Measurements from ENCODE around the gene SIRT7.

DNA sequence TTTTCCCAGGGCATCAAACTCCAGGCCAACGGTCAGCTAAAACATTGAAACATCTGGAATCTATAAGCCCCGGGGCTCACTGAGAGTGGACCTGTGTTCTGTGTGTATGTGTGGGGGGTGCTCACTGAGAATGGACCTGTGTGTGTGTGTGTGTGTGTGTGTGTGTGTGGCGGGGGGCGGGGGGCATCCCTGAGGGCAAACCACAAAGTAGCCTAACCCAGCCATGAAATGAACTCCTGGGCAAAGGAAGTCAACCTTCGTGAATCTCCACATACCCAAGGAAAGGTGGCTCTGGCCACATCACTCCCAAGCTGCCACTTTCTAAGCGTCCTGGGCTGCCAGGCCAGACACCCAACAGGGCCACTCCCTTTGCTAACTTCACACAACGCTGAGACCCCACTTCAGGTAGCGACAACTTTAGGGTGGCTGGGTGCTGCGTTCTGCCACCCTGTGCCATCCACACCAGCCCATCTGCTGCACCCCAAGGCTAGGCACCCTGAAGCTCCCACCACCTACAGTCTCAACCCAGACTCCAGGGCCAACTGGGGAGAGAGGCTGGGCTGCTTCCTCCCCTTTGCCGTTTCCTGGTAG lies 8.0 kb upstream of the SIRT7 start:
- TF ChIP-seq, protein P1, sequence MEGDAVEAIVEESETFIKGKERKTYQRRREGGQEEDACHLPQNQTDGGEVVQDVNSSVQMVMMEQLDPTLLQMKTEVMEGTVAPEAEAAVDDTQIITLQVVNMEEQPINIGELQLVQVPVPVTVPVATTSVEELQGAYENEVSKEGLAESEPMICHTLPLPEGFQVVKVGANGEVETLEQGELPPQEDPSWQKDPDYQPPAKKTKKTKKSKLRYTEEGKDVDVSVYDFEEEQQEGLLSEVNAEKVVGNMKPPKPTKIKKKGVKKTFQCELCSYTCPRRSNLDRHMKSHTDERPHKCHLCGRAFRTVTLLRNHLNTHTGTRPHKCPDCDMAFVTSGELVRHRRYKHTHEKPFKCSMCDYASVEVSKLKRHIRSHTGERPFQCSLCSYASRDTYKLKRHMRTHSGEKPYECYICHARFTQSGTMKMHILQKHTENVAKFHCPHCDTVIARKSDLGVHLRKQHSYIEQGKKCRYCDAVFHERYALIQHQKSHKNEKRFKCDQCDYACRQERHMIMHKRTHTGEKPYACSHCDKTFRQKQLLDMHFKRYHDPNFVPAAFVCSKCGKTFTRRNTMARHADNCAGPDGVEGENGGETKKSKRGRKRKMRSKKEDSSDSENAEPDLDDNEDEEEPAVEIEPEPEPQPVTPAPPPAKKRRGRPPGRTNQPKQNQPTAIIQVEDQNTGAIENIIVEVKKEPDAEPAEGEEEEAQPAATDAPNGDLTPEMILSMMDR (IDR thresholded peaks at IDR 0.05): no peak
- TF ChIP-seq POLR2A (IDR thresholded peaks at IDR 0.05): no peak

Data from adrenal gland (tissue), 5 donors.